GM12878 (cell line): ENCODE data around the gene RAD51B. TPM values are rescaled to one million over a fixed set of nuclear protein-coding genes. Genes with fewer than 3 reads are reported as not detected.

ENCODE experiments used
- ASH2L ChIP-seq: fragments of 300-600, 200-600 bp; sonication (generic); IDR thresholded peaks from 2 replicates; pipeline ENCODE4 v1.6.1; 2017; ENCODE audit warnings: low read depth, mild to moderate bottlenecking, borderline replicate concordance
- ATF7 ChIP-seq: fragments of 450-650 bp; IDR thresholded peaks from 2 replicates; pipeline ENCODE4 v1.6.1; 2016; ENCODE audit warnings: low read depth, mild to moderate bottlenecking
- BMI1 ChIP-seq: fragments of 450-650 bp; IDR thresholded peaks from 2 replicates; pipeline ENCODE4 v1.6.1; 2016; ENCODE audit warnings: mild to moderate bottlenecking, moderate library complexity, borderline replicate concordance
- CBX5 ChIP-seq: sonication (generic); IDR thresholded peaks from 2 replicates; pipeline ENCODE4 v1.6.1; 2016; ENCODE audit warnings: low read depth, moderate library complexity, mild to moderate bottlenecking, inconsistent platforms
- DPF2 ChIP-seq: fragments of 450-650 bp; IDR thresholded peaks from 2 replicates; pipeline ENCODE4 v1.6.1; 2017; ENCODE audit warnings: mild to moderate bottlenecking
- EED ChIP-seq: sonication (generic); IDR thresholded peaks from 2 replicates; pipeline ENCODE4 v1.6.1; 2016; ENCODE audit warnings: antibody characterized with exemption, low read depth
- EP300 ChIP-seq, 2 experiments: fragments of 150-350 bp in 1 of 2; IDR thresholded peaks; 2 replicates each; pipeline ENCODE4 v1.6.1; 2011 to 2012; ENCODE audit warnings: low read depth in 2 of 2, low read length in 2 of 2, borderline replicate concordance in 1 of 2, improper control_type of control experiment in 1 of 2, inconsistent platforms in 1 of 2; ENCODE audit not compliant: control insufficient read depth in 1 of 2
- FOXM1 ChIP-seq: IDR thresholded peaks from 2 replicates; pipeline ENCODE4 v1.6.1; 2012; ENCODE audit warnings: low read depth, mild to moderate bottlenecking, inconsistent platforms, low read length, moderate library complexity
- HCFC1 ChIP-seq: fragments of 150-350 bp; IDR thresholded peaks from 2 replicates; pipeline ENCODE4 v1.6.1; 2014; ENCODE audit warnings: low read length
- HDAC2 ChIP-seq: fragments of 200-600 bp; sonication (generic); IDR thresholded peaks from 2 replicates; pipeline ENCODE4 v1.6.1; 2017
- HSF1 ChIP-seq: fragments of 150-350 bp; IDR thresholded peaks from 2 replicates; pipeline ENCODE4 v1.6.1; 2014; ENCODE audit warnings: mild to moderate bottlenecking, low read depth, low read length
- IRF3 ChIP-seq: fragments of 450-650 bp; IDR thresholded peaks from 2 replicates; pipeline ENCODE4 v1.6.1; 2014; ENCODE audit warnings: mild to moderate bottlenecking
- JUNB ChIP-seq: IDR thresholded peaks from 2 replicates; pipeline ENCODE4 v1.6.1; 2016; ENCODE audit warnings: antibody characterized with exemption, mild to moderate bottlenecking
- JUND ChIP-seq: IDR thresholded peaks from 2 replicates; pipeline ENCODE4 v1.6.1; 2012; ENCODE audit warnings: low read depth, mild to moderate bottlenecking, low read length, improper control_type of control experiment, moderate library complexity
- KLF5 ChIP-seq: fragments of 450-650 bp; IDR thresholded peaks from 2 replicates; pipeline ENCODE4 v1.6.1; 2014; ENCODE audit warnings: mild to moderate bottlenecking; ENCODE audit not compliant: partially characterized antibody
- MEF2A ChIP-seq: IDR thresholded peaks from 2 replicates; pipeline ENCODE4 v1.6.1; 2011; ENCODE audit warnings: low read depth, mild to moderate bottlenecking, low read length, moderate library complexity; ENCODE audit not compliant: insufficient read depth
- MEF2B ChIP-seq: fragments of 450-650 bp; IDR thresholded peaks from 2 replicates; pipeline ENCODE4 v1.6.1; 2018; ENCODE audit warnings: mild to moderate bottlenecking, moderate library complexity; ENCODE audit not compliant: partially characterized antibody, poor library complexity, severe bottlenecking
- PKNOX1 ChIP-seq: fragments of 450-650 bp; IDR thresholded peaks from 2 replicates; pipeline ENCODE4 v1.6.1; 2016; ENCODE audit warnings: mild to moderate bottlenecking
- POLR2A ChIP-seq: IDR thresholded peaks from 2 replicates; pipeline ENCODE4 v1.6.1; 2011; ENCODE audit warnings: low read depth, mild to moderate bottlenecking, low read length
- POLR2AphosphoS5 ChIP-seq: IDR thresholded peaks from 2 replicates; pipeline ENCODE4 v1.6.1; 2011; ENCODE audit warnings: mild to moderate bottlenecking, low read length, inconsistent platforms
- POU2F2 ChIP-seq: IDR thresholded peaks from 3 replicates; pipeline ENCODE4 v1.6.1; 2011; ENCODE audit warnings: low read depth, mild to moderate bottlenecking, low read length, borderline replicate concordance
- RELA ChIP-seq: fragments of 450-650 bp; IDR thresholded peaks from 2 replicates; pipeline ENCODE4 v1.8.0; 2014; ENCODE audit warnings: borderline replicate concordance; ENCODE audit not compliant: partially characterized antibody
- SRF ChIP-seq, 2 experiments: IDR thresholded peaks; 2 replicates each; pipeline ENCODE4 v1.6.1; 2011; ENCODE audit warnings: low read depth in 2 of 2, low read length in 2 of 2, mild to moderate bottlenecking in 1 of 2, moderate library complexity in 1 of 2
- STAT1 ChIP-seq: fragments of 450-650 bp; conservative IDR thresholded peaks from 2 replicates; pipeline ENCODE4 v1.6.1; 2014; ENCODE audit warnings: antibody characterized with exemption, mild to moderate bottlenecking
- TAF1 ChIP-seq: IDR thresholded peaks from 2 replicates; pipeline ENCODE4 v1.6.1; 2011; ENCODE audit warnings: mild to moderate bottlenecking, low read depth, low read length, borderline replicate concordance
- YBX1 ChIP-seq: fragments of 450-650 bp; IDR thresholded peaks from 2 replicates; pipeline ENCODE4 v1.6.1; 2016; ENCODE audit warnings: antibody characterized with exemption
- ZBTB33 ChIP-seq: fragments of 450-650 bp; IDR thresholded peaks from 2 replicates; pipeline ENCODE4 v1.6.1; 2017; ENCODE audit warnings: mild to moderate bottlenecking
- ZNF24 ChIP-seq: fragments of 450-650 bp; IDR thresholded peaks from 2 replicates; pipeline ENCODE4 v1.6.1; 2017; ENCODE audit warnings: antibody characterized with exemption, mild to moderate bottlenecking
- ZNF274 ChIP-seq: IDR thresholded peaks from one replicate; pipeline ENCODE4 v1.8.0; 2011; ENCODE audit not compliant: insufficient read length, insufficient read depth
- polyA plus RNA-seq, 11 experiments: library from polyadenylated mRNA; depleted of rRNA in 4 of 11; unstranded in 6 of 11; stranded (reverse) in 5 of 11; fragments of >200 nt; fragmentation: Nextera tagmentation in 4 of 11; fragmentation: Illumina TruSeq in 1 of 11; extraction: Ambion mirVana in 4 of 11; extraction: Trizol in 1 of 11; gene quantifications; 1 replicate in 1 of 11; 2 replicates in 10 of 11; pipeline versions ENCODE4 v1.2.1 to v1.2.3, GENCODE V29; 2011 to 2016; ENCODE audit warnings: inconsistent platforms in 2 of 11, missing spikeins in 2 of 11, low read depth in 1 of 11
- total RNA-seq, 4 experiments: library from RNA; depleted of rRNA in 3 of 4; stranded (reverse); fragments of >200 nt in 3 of 4; fragmentation: Illumina TruSeq in 1 of 4; extraction: Trizol in 1 of 4; gene quantifications; 2 replicates each; pipeline versions ENCODE4 v1.2.1 to v1.2.3, GENCODE V29; 2013 to 2021

The RAD51B gene
- total and polyA plus RNA-seq, 10 of the 15 experiments (the other 5 are each of a cell fraction or from before 2014, with no cell fraction given): 9.8 to 26.8 (median 21.3) TPM

- TF ChIP-seq ZBTB33: no peak
- TF ChIP-seq KLF5: no peak
- no peak for TF ChIP-seq SRF (IDR thresholded peaks at IDR 0.05; ENCODE audit: low read depth in 2 of 2, low read length in 2 of 2)
- TF ChIP-seq IRF3: no peak
- peak; percentile 85 for TF ChIP-seq PKNOX1
- TF ChIP-seq MEF2B: peak; percentile 71
- TF ChIP-seq RELA: peak; percentile 35
- no peak for TF ChIP-seq YBX1
- TF ChIP-seq POLR2A: no peak
- peak; percentile 69; the same call in 1 of the 2 replicates for TF ChIP-seq JUND
- TF ChIP-seq DPF2: peak; percentile 74
- peak; percentile 80 for TF ChIP-seq EED
- no peak for TF ChIP-seq HSF1
- peak; percentile 92; the same call in 1 of the 2 replicates for TF ChIP-seq CBX5
- TF ChIP-seq EP300 (IDR thresholded peaks at IDR 0.05; ENCODE audit: borderline replicate concordance in 1 of 2, control insufficient read depth in 1 of 2, low read depth in 2 of 2, low read length in 2 of 2): peak; percentile 68 to 81
- TF ChIP-seq HCFC1: no peak
- TF ChIP-seq ZNF24: peak; percentile 72
- TF ChIP-seq ATF7: peak; percentile 96
- TF ChIP-seq HDAC2: no peak
- TF ChIP-seq ZNF274: no peak
- no peak; the same call in 1 of the 2 replicates for TF ChIP-seq POLR2AphosphoS5
- TF ChIP-seq JUNB: peak; percentile 88
- TF ChIP-seq POU2F2: peak; percentile 47
- TF ChIP-seq FOXM1: peak; percentile 90
- TF ChIP-seq TAF1: peak; percentile 6; the same call in 1 of the 2 replicates
- no peak for TF ChIP-seq STAT1
- peak; percentile 76 for TF ChIP-seq MEF2A
- no peak; the same call in 1 of the 2 replicates for TF ChIP-seq BMI1
- no peak for TF ChIP-seq ASH2L
Measured at GRCh38 chr14:68210729-68211299, 391.2 kb downstream of the RAD51B start (continued).
